T-helper 22 cell (primary cell): Measurements from ENCODE around the gene TARS1.
"Not testable (repeated sequence)": the region's sequence is repeated elsewhere in the genome, so short reads cannot be mapped to it uniquely, and the experiment has no call there.

Source experiments
- DNase-seq: peaks from one replicate; pipeline ENCODE4 v3.0.0-alpha.2; 2020; ENCODE audit warnings: low read depth

TARS1 gene

DNA sequence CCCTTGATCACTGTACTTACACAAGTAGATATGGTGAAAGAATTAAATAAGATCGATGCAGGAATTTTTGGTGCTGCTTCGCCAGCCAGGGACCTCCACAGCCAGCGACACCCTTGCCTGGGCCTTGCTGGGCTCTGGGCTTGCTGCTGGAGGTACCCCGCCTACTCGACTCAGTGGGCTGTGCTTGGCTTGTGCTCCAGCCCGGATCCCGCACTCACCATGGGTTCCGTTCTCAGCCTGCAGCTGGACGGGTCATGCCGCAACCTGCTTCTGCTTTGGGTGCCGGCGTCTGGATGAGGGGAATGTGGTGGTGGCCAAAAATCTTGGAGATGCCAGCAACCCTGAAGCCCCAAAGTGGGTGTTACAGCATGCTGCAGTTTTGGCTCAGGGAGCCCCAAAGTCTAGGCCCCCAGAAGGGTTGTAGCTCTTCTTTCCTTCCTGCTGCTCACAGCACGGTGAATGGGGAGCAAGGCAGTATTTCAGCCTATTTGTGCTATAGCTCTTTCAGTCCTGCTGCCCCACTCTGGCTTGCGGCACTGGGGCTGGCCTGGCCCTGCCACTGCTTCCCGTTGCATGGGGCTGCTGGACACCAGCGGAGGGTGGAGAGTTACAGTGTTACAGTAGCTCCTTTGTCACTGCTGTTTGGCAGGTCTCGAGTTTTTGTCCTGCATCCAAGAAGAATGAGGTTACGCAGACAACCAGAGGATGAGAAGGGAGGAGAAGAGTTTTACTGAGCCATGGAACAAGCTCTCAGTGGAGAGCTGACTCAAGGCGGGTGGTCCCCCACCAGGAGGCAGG is 48.0 kb downstream of the TARS1 start:
- DNase-seq = no peak

DNA sequence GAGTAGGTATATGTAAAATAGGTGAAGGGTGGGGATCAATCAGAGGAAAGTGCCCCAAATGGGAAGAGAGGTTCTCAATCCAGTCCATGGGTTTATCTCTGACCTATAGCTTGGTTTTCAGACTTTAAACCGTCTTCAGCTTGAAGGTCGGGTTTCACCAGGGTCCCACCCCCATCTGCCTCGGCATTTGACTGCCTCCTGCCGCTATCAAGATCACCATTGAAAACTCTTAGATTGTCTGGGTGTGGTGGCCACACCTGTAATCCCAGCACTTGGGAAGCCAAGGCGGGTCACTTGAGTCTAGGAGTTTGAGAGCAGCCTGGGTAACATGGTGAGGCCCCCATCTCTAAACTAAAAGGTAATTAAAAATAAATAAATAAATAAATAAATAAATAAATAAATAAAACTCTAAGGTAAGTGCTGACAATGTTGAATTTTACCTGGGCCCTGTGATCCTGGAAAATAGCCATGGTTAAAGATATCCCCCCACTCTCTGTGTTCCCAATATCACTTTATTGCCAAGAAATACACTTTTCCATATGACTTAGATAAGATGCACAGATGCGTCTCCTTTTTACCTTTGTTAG is 48.8 kb downstream of the TARS1 start:
- DNase-seq = no peak

DNA sequence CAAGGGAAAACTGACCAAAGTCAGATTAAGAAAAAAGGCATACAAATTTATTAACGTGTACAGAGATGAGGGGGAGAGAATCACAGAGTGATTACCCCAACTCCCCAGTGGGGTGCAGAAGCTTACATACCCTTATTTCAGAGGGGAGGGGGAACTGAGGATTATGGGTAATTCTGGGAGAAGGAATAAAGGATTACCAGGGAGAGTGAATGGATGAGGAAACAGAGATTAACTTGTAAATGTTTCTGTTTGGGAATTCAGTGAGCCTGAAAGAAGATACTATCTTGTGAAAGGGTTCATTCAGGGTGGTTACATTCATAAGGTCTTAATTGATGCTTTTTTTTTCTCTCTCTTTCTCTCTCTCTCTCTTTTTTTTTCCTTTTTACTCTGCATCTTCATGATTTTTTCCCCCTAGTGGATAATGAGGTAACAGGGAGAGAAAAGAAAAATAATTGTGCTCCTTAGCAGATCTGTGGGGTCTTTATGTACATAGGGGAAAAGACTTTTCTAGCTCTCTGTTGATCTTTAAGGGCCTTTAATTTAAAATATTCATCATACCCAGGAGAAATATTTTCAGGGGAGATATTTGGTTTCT is 49.4 kb downstream of the TARS1 start:
- DNase-seq = no peak

DNA sequence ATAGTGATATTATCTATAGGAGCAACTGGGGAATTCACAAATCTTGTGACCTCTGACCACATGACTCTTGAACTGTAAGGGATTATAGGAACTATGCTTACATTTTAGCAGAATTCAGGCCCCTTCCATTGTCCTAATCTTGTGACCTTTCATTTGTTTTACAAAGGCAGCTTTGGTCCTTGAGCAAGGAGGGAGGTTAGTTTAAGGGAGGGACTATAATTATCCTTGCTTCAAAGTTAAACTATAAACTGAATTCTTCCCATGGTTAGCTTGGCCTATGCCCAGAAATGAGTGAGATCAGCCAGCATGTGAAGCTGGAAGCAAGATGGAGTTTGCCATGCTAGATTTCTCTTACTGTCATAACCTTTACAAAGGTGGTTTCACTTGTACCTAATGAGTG is 51.2 kb downstream of the TARS1 start:
- DNase-seq = no peak

DNA sequence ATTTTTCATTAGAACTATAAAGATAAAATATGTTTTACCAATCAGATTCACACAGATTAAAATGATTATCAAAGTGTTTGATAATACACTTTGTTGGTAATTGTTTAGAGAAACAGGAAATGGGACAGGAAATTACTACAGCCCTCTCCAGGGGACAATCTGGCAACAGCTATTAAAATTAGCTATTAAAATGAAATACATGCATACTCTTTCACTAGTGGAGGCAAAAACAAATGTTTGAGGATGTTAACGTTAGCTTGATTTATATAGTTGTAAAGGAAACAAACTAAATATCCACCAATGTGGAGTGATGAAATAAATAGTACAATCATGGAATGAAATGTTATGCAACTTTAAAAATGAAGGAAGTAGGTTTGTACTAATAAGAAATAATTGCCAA is 53.7 kb downstream of the TARS1 start:
- DNase-seq = no peak

DNA sequence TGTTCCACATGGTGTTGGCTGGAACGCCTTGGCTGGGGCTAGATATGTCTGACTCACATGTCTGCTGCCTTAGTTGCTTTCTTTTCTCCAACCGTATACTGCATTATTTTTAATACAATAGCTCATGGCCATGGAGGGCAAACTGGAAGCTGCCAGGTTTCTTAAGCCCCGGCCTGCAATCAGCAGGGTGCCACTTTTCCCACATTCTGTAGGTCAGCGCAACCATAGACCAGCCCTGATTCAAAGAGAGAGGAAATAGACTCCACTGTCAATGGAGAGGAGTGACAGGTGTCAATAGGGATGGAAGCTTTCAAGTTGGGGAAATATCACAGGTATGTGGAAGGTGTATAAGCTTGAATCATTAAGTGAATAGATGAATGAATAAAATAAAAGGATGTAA is 60.5 kb downstream of the TARS1 start:
- no peak for DNase-seq

DNA sequence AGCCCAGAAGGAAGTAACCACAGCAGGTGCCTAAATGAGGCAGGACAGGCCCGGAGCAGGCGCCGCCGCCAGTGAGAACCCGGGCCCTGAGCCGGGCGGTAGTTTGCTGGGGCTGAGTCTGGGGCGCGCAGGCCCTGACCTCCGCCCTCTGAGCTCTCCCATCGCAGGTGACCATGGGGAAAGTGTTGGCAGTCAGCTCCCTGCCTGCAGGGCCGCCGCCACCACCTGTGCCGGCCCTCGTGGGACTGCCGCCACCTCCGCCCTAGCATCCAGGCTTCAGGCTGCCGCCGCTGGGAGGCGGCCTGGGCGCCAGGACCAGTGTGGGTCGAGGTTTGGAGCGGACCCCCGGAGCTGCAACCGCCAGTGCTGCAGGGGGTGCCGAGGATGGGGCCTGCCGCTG is 61.1 kb downstream of the TARS1 start:
- no peak for DNase-seq

DNA sequence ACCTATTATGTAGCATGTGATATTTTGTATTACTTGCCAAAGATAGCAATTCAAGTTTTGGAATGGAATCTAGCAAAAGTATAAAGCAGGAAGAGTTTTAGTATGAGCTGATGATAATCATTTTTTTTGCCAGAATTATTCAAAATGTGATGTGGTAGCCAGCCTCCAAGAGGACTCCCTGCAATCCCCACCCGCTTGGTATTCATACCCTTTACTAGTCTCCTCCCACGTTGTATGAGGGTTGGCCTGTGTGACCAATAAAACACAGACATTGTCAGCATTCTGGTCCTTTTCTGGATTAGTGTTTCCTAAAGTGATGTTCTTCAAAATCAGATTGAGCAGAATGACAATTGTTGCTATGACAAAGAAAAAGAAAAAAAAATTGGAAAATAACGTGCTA is 63.8 kb downstream of the TARS1 start:
- DNase-seq = no peak

DNA sequence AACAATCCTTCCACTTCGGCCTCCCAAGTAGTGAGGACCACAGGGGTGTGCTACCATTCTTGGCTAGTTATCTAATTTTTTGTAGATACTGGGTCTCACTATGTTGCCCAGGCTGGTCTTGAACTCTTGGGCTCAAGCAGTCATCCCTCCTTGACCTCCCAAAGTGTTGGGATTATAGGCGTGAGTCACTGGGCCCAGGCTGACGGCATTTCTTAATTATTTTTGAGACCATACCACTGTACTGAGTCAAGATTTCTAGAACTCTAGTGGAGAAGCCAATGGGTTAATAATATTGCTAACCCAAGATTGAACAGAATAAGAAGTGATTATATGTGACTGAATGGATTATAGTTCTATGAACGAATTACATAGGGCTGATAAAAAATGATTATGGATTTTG is 66.7 kb downstream of the TARS1 start:
- DNase-seq = no peak

DNA sequence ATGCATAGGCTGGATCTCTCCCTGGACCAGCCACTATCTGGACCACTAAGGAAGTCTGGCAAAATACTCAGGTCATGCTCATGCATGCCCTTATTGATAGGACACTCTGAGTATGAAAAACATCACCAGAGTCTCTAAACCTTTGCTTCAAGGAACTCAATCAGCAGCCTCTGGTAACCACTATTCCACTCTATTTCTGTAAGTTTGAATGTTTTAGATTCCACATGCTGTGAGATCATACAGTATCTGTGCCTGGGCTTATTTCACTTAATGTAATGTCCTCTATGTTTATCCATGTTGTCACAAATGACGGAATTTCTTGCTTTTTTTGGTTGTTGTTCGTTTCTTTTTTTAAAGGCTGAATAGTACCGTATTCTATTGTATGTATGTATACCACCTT is 68.3 kb downstream of the TARS1 start:
- DNase-seq = no peak

DNA sequence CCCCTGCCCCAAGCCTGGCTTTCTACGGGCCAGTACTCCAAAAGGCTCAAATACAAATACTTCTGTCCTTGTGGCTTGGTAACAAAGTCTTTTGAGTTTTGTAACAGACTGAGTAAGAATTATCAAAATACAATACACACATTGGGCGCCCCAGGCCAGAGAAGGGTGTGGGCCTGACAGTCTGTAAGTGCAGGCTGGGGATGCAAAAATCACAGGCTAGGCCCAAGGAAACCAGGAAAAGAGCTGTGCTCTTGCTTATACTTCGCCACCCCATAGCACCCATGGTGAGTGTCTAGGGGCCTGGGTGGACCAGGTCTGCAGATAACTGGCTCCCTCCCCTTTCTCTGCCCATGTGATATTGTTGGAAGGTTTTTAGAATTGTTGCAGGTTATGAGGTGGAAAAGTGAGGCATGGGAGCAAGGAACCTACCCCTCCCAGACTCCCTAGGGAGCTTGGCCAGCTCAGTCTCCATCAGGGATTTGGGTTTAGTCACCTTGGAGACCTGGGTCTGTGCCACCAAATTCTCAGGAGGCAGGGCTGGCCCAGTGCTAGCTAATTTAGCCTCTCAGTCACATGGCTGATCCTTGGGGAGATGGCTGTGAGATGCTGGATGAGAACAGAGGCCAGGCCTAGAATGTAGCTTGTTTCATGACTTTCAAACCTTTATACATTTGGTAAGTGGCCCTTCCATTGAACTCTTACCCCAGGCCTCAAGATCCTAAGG is 72.9 kb downstream of the TARS1 start:
- no peak for DNase-seq

DNA sequence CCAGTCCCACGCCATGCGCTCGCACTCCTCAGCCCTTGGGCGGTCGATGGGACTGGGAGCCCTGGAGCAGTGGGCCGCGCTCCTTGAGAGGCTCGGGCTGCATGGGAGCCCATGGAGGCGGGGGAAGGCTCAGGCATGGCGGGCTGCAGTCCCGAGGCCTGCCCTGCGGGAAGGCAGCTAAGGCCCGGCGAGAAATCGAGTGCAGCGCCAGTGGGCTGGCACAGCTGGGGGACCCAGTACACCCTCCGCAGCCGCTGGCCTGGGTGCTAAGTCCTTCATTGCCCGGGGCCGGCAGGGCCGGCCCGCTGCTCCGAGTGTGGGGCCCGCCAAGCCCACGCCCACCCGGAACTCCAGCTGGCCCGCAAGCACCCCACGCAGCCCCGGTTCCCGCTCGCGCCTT is 74.6 kb downstream of the TARS1 start:
- not testable (repeated sequence) for DNase-seq

DNA sequence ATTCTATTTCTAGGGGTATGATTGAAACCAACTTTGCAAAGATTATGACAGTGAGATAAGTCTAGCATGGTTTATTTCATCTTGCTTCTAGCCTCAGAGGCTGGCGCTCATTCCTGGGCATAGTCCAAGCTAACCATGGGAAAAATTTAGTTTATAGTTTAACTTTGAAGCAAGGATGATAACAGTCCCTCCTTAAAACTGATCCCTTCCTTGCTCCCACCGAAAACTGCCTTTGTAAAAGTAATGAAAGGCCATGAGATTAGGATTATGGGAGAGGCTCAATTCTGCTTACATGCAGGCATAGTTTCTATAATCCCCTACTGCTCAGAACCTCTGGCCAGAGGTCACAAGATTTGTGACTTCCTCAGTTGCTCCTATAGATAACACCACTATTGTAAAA is 75.7 kb downstream of the TARS1 start:
- DNase-seq = no peak
